Measurements from ENCODE around the gene AFF1.

DNA sequence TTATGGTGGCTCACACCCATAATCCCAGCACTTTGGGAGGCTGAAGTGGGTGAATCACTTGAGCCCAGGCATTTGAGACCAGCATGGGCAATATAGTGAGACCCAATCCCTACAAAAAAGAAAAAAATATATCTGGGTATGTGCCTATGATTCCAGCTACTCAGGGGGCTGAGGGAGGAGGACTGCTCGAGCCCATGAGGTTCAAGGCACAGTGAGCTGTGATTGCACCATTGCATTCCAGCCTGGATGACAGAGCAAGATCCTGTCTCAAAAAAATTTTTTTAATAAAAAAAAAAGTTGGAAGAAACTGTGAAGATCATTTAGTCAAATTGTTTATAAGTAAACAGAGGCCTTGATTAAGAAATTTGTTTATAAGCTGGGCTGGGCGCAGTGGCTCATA lies 246.0 kb downstream of the AFF1 start:
- no peak for TF ChIP-seq SP1 (IDR thresholded peaks at IDR 0.05)
- TF ChIP-seq CTCF (IDR thresholded peaks at IDR 0.05; ENCODE audit: low read depth, low read length, missing input control): no peak

All from liver (tissue), 3 donors.